ENCODE measurements around the gene SUGT1. TPM values are rescaled to one million over a fixed set of nuclear protein-coding genes. Genes with fewer than 3 reads are reported as not detected.

Gene SUGT1
- total and polyA plus RNA-seq, 2 of the 13 experiments (the other 11 are each of a cell fraction or from before 2014, with no cell fraction given), result 23.1 to 71.2 TPM

DNA sequence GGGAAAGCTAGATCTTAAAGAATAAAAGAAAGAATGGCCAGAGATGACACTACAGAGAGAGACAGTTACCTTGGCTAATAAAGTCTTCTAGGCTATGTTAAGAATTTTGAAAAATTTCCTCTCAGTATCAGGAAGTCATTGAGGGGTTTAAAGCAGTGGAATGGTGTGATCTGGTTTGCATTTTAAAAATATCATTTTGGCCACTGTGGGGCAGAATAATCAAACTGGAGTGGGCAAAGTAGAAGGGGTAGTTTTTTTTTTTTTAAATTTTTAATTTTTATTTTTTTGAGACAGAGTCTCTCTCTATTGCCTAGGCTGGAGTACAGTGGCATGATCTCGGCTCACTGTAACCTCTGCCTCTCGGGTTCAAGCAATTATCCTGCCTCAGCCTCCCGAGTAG is 91.4 kb downstream of the SUGT1 start:
- in situ Hi-C loops (cut with HindIII; ENCODE audit: extremely low pct_ligation_motif_present, low pct_unique_long_range_greater_than_20kb), result no loop called here
- FAIRE-seq (no peak), DNase-seq (ENCODE audit: low spot score) (no peak), ATAC-seq (no peak)
- H3K79me2 ChIP-seq (ENCODE audit: insufficient read depth, low read length), result no peaks in the 10 kb centered on the region
- ChIA-PET POLR2A (no interaction called here), CTCF (ENCODE audit: low intra/inter-chr PET ratio, low total read pairs) (no interaction called here)
- no TSS peak for BruUV-seq (replicated peaks)
- intact Hi-C loops (cut with micrococcal nuclease; ENCODE audit: unreplicated experiment), result no loop called here
- peaks cover 1 to 19% of the 10 kb centered on the region in 2 experiments; a peak in 3 of 5 replicates for H3K27me3 ChIP-seq (ENCODE audit: control insufficient read depth in 1 of 2, insufficient read depth in 2 of 2, low read length in 2 of 2)
- no peak overlapping the region for H2AFZ ChIP-seq (ENCODE audit: low read length)
- no peaks in the 10 kb centered on the region for H3K36me3 ChIP-seq (replicated peaks in 1 of 2; ENCODE audit: control insufficient read depth in 1 of 2, insufficient read depth in 2 of 2, low read length in 2 of 2)
- H4K20me1 ChIP-seq (ENCODE audit: insufficient read depth, low read length), result no peaks in the 10 kb centered on the region
- WGBS (ENCODE audit: low lambda C conversion rate), result 9% methylated on average over 3 of the region's 3 CpGs
- H3K4me3 ChIP-seq (replicated peaks in 1 of 3; ENCODE audit: insufficient read depth in 1 of 3, low read depth in 2 of 3, low read length in 3 of 3), result no peak overlapping the region
- no peaks in the 10 kb centered on the region for H3K4me1 ChIP-seq (ENCODE audit: insufficient read depth, low read length)
- H3K27ac ChIP-seq (ENCODE audit: extremely low read length, insufficient read depth, low read length), result no peak overlapping the region
- no peak overlapping the region for H3K4me2 ChIP-seq (ENCODE audit: low read depth, low read length)
- H3K9me3 ChIP-seq (ENCODE audit: low read length), result no peaks in the 10 kb centered on the region
- H3K9ac ChIP-seq (ENCODE audit: insufficient read depth, low read depth, low read length), result no peak overlapping the region
- TF ChIP-seq, protein P1, sequence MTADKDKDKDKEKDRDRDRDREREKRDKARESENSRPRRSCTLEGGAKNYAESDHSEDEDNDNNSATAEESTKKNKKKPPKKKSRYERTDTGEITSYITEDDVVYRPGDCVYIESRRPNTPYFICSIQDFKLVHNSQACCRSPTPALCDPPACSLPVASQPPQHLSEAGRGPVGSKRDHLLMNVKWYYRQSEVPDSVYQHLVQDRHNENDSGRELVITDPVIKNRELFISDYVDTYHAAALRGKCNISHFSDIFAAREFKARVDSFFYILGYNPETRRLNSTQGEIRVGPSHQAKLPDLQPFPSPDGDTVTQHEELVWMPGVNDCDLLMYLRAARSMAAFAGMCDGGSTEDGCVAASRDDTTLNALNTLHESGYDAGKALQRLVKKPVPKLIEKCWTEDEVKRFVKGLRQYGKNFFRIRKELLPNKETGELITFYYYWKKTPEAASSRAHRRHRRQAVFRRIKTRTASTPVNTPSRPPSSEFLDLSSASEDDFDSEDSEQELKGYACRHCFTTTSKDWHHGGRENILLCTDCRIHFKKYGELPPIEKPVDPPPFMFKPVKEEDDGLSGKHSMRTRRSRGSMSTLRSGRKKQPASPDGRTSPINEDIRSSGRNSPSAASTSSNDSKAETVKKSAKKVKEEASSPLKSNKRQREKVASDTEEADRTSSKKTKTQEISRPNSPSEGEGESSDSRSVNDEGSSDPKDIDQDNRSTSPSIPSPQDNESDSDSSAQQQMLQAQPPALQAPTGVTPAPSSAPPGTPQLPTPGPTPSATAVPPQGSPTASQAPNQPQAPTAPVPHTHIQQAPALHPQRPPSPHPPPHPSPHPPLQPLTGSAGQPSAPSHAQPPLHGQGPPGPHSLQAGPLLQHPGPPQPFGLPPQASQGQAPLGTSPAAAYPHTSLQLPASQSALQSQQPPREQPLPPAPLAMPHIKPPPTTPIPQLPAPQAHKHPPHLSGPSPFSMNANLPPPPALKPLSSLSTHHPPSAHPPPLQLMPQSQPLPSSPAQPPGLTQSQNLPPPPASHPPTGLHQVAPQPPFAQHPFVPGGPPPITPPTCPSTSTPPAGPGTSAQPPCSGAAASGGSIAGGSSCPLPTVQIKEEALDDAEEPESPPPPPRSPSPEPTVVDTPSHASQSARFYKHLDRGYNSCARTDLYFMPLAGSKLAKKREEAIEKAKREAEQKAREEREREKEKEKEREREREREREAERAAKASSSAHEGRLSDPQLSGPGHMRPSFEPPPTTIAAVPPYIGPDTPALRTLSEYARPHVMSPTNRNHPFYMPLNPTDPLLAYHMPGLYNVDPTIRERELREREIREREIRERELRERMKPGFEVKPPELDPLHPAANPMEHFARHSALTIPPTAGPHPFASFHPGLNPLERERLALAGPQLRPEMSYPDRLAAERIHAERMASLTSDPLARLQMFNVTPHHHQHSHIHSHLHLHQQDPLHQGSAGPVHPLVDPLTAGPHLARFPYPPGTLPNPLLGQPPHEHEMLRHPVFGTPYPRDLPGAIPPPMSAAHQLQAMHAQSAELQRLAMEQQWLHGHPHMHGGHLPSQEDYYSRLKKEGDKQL (CRISPR knock-in tag; IDR thresholded peaks at IDR 0.05; ENCODE audit: low read depth), result no peak
- TF ChIP-seq KDM6A (CRISPR knock-in tag; IDR thresholded peaks at IDR 0.05; ENCODE audit: low read depth) (no peak), KDM4B (CRISPR knock-in tag; IDR thresholded peaks at IDR 0.05) (no peak), ATRX (CRISPR knock-in tag; IDR thresholded peaks at IDR 0.05; ENCODE audit: borderline replicate concordance) (no peak), SOX6 (IDR thresholded peaks at IDR 0.05) (no peak), SOX6 (CRISPR knock-in tag; IDR thresholded peaks at IDR 0.05) (no peak), ZNF432 (CRISPR knock-in tag; IDR thresholded peaks at IDR 0.05; ENCODE audit: borderline replicate concordance) (no peak), NCOA5 (CRISPR knock-in tag; IDR thresholded peaks at IDR 0.05) (no peak), ZNF30 (CRISPR knock-in tag; IDR thresholded peaks at IDR 0.05) (no peak), NR2F2 (IDR thresholded peaks at IDR 0.05; ENCODE audit: borderline replicate concordance, low read depth) (no peak), ZNF83 (CRISPR knock-in tag; IDR thresholded peaks at IDR 0.05; ENCODE audit: borderline replicate concordance) (no peak), MAFK (conservative IDR thresholded peaks at IDR 0.05 in 1 of 2, IDR thresholded peaks at IDR 0.05 in 1 of 2; ENCODE audit: low read length in 2 of 2) (no peak), HMG20A (CRISPR knock-in tag; IDR thresholded peaks at IDR 0.05; ENCODE audit: borderline replicate concordance) (no peak)
- TF ChIP-seq, protein P2, sequence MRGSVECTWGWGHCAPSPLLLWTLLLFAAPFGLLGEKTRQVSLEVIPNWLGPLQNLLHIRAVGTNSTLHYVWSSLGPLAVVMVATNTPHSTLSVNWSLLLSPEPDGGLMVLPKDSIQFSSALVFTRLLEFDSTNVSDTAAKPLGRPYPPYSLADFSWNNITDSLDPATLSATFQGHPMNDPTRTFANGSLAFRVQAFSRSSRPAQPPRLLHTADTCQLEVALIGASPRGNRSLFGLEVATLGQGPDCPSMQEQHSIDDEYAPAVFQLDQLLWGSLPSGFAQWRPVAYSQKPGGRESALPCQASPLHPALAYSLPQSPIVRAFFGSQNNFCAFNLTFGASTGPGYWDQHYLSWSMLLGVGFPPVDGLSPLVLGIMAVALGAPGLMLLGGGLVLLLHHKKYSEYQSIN (CRISPR knock-in tag; IDR thresholded peaks at IDR 0.05; ENCODE audit: borderline replicate concordance), result no peak
- TF ChIP-seq, protein P3, sequence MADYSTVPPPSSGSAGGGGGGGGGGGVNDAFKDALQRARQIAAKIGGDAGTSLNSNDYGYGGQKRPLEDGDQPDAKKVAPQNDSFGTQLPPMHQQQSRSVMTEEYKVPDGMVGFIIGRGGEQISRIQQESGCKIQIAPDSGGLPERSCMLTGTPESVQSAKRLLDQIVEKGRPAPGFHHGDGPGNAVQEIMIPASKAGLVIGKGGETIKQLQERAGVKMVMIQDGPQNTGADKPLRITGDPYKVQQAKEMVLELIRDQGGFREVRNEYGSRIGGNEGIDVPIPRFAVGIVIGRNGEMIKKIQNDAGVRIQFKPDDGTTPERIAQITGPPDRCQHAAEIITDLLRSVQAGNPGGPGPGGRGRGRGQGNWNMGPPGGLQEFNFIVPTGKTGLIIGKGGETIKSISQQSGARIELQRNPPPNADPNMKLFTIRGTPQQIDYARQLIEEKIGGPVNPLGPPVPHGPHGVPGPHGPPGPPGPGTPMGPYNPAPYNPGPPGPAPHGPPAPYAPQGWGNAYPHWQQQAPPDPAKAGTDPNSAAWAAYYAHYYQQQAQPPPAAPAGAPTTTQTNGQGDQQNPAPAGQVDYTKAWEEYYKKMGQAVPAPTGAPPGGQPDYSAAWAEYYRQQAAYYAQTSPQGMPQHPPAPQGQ (CRISPR knock-in tag; IDR thresholded peaks at IDR 0.05; ENCODE audit: borderline replicate concordance), result no peak
- TF ChIP-seq, protein P4, sequence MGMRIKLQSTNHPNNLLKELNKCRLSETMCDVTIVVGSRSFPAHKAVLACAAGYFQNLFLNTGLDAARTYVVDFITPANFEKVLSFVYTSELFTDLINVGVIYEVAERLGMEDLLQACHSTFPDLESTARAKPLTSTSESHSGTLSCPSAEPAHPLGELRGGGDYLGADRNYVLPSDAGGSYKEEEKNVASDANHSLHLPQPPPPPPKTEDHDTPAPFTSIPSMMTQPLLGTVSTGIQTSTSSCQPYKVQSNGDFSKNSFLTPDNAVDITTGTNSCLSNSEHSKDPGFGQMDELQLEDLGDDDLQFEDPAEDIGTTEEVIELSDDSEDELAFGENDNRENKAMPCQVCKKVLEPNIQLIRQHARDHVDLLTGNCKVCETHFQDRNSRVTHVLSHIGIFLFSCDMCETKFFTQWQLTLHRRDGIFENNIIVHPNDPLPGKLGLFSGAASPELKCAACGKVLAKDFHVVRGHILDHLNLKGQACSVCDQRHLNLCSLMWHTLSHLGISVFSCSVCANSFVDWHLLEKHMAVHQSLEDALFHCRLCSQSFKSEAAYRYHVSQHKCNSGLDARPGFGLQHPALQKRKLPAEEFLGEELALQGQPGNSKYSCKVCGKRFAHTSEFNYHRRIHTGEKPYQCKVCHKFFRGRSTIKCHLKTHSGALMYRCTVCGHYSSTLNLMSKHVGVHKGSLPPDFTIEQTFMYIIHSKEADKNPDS (CRISPR knock-in tag; IDR thresholded peaks at IDR 0.05), result no peak
